ENCODE measurements around the gene DIPK1B. TPM values are rescaled to one million over a fixed set of nuclear protein-coding genes. Genes with fewer than 3 reads are reported as not detected.

Gene DIPK1B
- total RNA-seq, 1 experiment from 2014 or later, result 4.0 TPM

DNA sequence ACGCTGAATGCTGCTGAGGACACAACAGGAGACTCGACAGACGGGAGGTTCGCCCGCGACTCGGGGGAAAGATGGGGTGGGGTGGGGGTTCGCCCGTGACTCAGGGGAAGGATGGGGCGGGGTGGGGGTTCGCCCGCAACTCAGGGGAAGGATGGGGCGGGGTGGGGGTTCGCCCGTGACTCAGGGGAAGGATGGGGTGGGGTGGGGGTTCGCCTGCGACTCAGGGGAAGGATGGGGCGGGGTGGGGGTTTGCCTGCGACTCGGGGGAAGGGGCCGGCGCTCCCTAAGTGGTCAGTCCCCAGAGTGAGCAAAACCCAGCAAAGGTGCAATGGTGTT, 33.8 kb downstream of the DIPK1B start:
- Mint-ChIP-seq H3K27me3 (ENCODE audit: unreplicated experiment) (peaks cover 71% of the 10 kb centered on the region), H3K4me3 (ENCODE audit: low read depth, unreplicated experiment) (no peak overlapping the region), H3K27ac (ENCODE audit: unreplicated experiment) (no peak overlapping the region), H3K4me1 (ENCODE audit: low read depth, unreplicated experiment) (no peaks in the 10 kb centered on the region), H3K36me3 (ENCODE audit: insufficient read depth, unreplicated experiment) (no peaks in the 10 kb centered on the region), H3K9me3 (ENCODE audit: low read depth, unreplicated experiment) (no peaks in the 10 kb centered on the region)
- intact Hi-C loops (cut with micrococcal nuclease; ENCODE audit: unreplicated experiment), result no loop called here
- TF ChIP-seq CTCF (IDR thresholded peaks at IDR 0.05; ENCODE audit: unreplicated experiment), result no peak
- CTCF ChIA-PET, result interaction anchor here (0.7 kb wide), 1 partner anchor 19 kb away, joined by 4 read pairs; no protein-coding TSS in a partner anchor
- no TSS peak for BruUV-seq (replicated peaks)
- DNase-seq, result no peak

- no peaks in the 10 kb centered on the region for H3K4me1 Mint-ChIP-seq (ENCODE audit: low read depth, unreplicated experiment)
- TF ChIP-seq CTCF (IDR thresholded peaks at IDR 0.05; ENCODE audit: unreplicated experiment), result no peak
- intact Hi-C loops (cut with micrococcal nuclease; ENCODE audit: unreplicated experiment), result no loop called here
- H3K9me3 Mint-ChIP-seq (ENCODE audit: low read depth, unreplicated experiment), result no peaks in the 10 kb centered on the region
- no peak overlapping the region for H3K27ac Mint-ChIP-seq (ENCODE audit: unreplicated experiment)
- no peak overlapping the region for H3K4me3 Mint-ChIP-seq (ENCODE audit: low read depth, unreplicated experiment)
- CTCF ChIA-PET, result no interaction called here
- BruUV-seq (replicated peaks), result no TSS peak
- peaks cover 71% of the 10 kb centered on the region for H3K27me3 Mint-ChIP-seq (ENCODE audit: unreplicated experiment)
- no peak for DNase-seq
- H3K36me3 Mint-ChIP-seq (ENCODE audit: insufficient read depth, unreplicated experiment), result no peaks in the 10 kb centered on the region
These were observed 34.2 kb downstream of the DIPK1B start for GRCh38 chr9:136746621-136747020.

GRCh38 chr9:136747161-136748060, 35.0 kb downstream of the DIPK1B start:
- CTCF ChIA-PET, result no interaction called here
- Mint-ChIP-seq H3K4me3 (ENCODE audit: low read depth, unreplicated experiment) (no peak overlapping the region), H3K27ac (ENCODE audit: unreplicated experiment) (no peak overlapping the region), H3K4me1 (ENCODE audit: low read depth, unreplicated experiment) (no peaks in the 10 kb centered on the region), H3K36me3 (ENCODE audit: insufficient read depth, unreplicated experiment) (no peaks in the 10 kb centered on the region), H3K27me3 (ENCODE audit: unreplicated experiment) (peaks cover 72% of the 10 kb centered on the region), H3K9me3 (ENCODE audit: low read depth, unreplicated experiment) (peaks cover under 1% of the 10 kb centered on the region)
- no peak for TF ChIP-seq CTCF (IDR thresholded peaks at IDR 0.05; ENCODE audit: unreplicated experiment)
- BruUV-seq (replicated peaks), result no TSS peak
- intact Hi-C loops (cut with micrococcal nuclease; ENCODE audit: unreplicated experiment), result no loop called here
- no peak for DNase-seq

- no peak for DNase-seq
- peaks cover 71% of the 10 kb centered on the region for H3K27me3 Mint-ChIP-seq (ENCODE audit: unreplicated experiment)
- no peak for TF ChIP-seq CTCF (IDR thresholded peaks at IDR 0.05; ENCODE audit: unreplicated experiment)
- H3K4me3 Mint-ChIP-seq (ENCODE audit: low read depth, unreplicated experiment), result no peak within 1 kb of the TSS
- CTCF ChIA-PET, result no interaction called here
- H3K27ac Mint-ChIP-seq (ENCODE audit: unreplicated experiment), result no peak within 1 kb of the TSS
- peaks cover 4% of the 10 kb centered on the region for H3K9me3 Mint-ChIP-seq (ENCODE audit: low read depth, unreplicated experiment)
- intact Hi-C loops (cut with micrococcal nuclease; ENCODE audit: unreplicated experiment), result no loop called here
- no peaks in the 10 kb centered on the region for H3K4me1 Mint-ChIP-seq (ENCODE audit: low read depth, unreplicated experiment)
- H3K36me3 Mint-ChIP-seq (ENCODE audit: insufficient read depth, unreplicated experiment), result no peaks in the 10 kb centered on the region
- BruUV-seq (replicated peaks), result no TSS peak
These were observed 35.8 kb downstream of the DIPK1B start, which contains the start of gene LCN6 for GRCh38 chr9:136748201-136748600. Gene LCN6 (minus strand): TSS chr9:136748525. CDS start chr9:136748483, 42 bp downstream.
